ENCODE data around the gene FKBP1A.
A peak's percentile ranks its signal among the peaks of the same experiment; 100 is the strongest.

FKBP1A gene

DNA sequence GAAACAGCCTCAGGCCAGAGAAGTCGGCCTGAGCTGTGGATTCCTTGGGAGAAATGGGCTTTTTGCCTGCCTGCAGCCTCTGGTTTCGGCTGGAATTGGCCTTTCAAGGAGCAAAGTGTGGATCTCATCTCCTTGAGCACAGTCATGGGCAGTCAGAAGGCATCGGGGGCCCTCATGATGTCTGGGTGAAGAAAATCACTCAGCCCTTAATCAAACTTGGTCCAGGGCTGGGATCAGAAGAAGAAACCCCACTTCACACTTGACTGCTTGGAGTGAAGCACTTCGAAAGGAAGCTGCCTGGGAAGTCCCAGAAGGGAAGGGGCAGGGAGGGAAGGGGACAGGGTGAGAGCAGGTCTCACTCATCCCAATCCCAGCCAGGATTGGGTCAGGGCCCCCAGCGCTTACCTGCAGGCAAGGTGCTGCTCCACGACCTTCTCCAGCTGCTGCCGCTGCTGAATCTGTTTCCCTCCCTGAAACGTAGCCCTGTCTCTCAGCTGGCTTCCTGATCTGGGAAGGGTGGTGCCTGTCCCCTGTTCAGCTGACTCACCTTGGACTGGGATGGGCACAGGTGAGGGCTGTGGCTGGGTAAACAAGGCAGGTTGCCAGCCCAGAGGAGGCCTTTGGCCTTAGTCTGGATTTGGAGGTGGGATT is 64.0 kb downstream of the FKBP1A start, which contains the start of gene SDCBP2:
SDCBP2 (minus strand) TSS at position 460 of the 651 bp plus-strand sequence. CDS start 8,723 bp downstream, outside the sequence.
- no peaks in the 10 kb centered on the region for H3K9me3 ChIP-seq (ENCODE audit: insufficient read depth, low read depth, low read length)
- H3K27me3 ChIP-seq (ENCODE audit: insufficient read depth, low read length), result no peaks in the 10 kb centered on the region
- peaks cover 7% of the 10 kb centered on the region; the same call in 1 of the 2 replicates for H3K4me1 ChIP-seq (ENCODE audit: insufficient read depth, low read length)
- peaks cover 9% of the 10 kb centered on the region for H3K36me3 ChIP-seq (ENCODE audit: insufficient read depth, low read length)
- WGBS, result 91% methylated on average over 7 of the region's 8 CpGs
- H3K4me3 ChIP-seq (ENCODE audit: low read length), result no peak within 1 kb of the TSS
- H3K9ac ChIP-seq (ENCODE audit: low read depth, low read length), result no peak within 1 kb of the TSS
- H3K27ac ChIP-seq (ENCODE audit: low read depth, low read length), result no peak within 1 kb of the TSS

DNA sequence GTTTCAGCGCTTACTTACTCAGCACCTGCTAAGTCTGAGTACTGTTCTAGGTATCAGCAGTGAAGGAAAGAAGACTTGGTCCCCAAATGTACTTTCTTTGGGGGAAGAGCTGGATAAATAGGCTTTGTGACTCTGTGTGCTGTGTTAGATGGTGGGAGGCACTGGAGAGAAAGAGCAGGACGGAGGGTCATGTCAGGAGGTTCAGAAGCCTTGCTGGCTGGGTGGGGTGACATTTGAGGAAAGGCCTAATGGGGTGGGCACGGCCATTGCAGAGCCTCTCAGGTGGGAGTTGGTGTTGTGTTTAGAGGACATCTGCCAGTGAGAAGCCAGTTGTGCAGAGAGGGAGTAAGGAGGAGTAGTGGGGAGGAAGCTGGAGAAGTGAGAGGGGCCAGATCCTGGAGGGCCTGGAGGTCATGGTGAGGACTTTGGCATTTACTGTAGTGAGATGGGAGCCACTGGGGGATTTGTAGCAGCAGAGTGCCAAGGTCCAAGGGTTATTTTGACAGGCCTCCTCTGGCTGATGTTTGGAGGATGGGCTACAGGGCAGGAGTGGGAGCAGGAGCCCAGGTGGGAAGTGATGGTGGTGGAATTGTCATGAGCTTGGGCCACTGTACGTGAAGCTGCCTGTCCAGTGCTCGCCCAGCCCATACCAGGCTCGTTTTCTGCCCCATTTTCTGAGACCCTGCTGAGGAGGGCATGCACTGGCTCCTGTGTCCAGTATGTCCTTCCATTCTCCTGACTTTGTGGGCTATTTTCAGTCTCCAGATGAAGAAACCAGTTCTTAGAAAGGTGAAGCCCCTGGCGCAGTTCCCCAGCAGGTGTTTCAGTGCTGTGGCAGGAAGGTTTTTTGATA is 64.8 kb downstream of the FKBP1A start:
- no peak overlapping the region for H3K9ac ChIP-seq (ENCODE audit: low read depth, low read length)
- 93% methylated on average over 7 of the region's 7 CpGs for WGBS
- no peak overlapping the region for H3K4me3 ChIP-seq (ENCODE audit: low read length)
- H3K9me3 ChIP-seq (ENCODE audit: insufficient read depth, low read depth, low read length), result no peaks in the 10 kb centered on the region
- H3K4me1 ChIP-seq (ENCODE audit: insufficient read depth, low read length), result peaks cover 7% of the 10 kb centered on the region; the same call in 1 of the 2 replicates
- peaks cover 9% of the 10 kb centered on the region for H3K36me3 ChIP-seq (ENCODE audit: insufficient read depth, low read length)
- H3K27ac ChIP-seq (ENCODE audit: low read depth, low read length), result no peak overlapping the region
- H3K27me3 ChIP-seq (ENCODE audit: insufficient read depth, low read length), result no peaks in the 10 kb centered on the region

DNA sequence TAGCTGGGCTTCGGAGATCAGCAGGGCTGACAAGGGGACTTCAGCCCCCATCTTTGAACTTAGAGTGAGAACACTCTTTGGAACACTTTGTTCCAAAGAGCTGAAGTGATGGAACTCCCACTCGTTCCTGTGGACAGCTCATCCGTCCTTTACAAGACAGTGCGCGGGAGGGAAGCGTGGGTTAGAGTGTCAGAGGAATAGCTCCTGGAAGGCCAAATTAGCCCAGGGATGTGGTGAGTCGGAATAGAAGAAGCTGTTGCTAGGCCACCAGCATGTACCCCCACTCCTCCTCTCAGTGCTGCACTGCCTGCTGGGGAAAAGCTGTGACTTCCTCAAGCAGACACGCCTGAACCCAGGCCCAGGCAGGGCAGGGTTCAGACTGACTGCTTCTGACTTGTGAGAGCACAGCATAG is 65.6 kb downstream of the FKBP1A start:
- H3K9ac ChIP-seq (ENCODE audit: low read depth, low read length), result no peak overlapping the region
- H3K36me3 ChIP-seq (ENCODE audit: insufficient read depth, low read length), result peaks cover 3% of the 10 kb centered on the region; the same call in 1 of the 2 replicates
- no peaks in the 10 kb centered on the region for H3K27me3 ChIP-seq (ENCODE audit: insufficient read depth, low read length)
- H3K4me1 ChIP-seq (ENCODE audit: insufficient read depth, low read length), result peaks cover 7% of the 10 kb centered on the region; the same call in 1 of the 2 replicates
- H3K4me3 ChIP-seq (ENCODE audit: low read length), result no peak overlapping the region
- WGBS, result 91% methylated on average over 8 of the region's 8 CpGs
- H3K9me3 ChIP-seq (ENCODE audit: insufficient read depth, low read depth, low read length), result no peaks in the 10 kb centered on the region
- H3K27ac ChIP-seq (ENCODE audit: low read depth, low read length), result no peak overlapping the region

DNA sequence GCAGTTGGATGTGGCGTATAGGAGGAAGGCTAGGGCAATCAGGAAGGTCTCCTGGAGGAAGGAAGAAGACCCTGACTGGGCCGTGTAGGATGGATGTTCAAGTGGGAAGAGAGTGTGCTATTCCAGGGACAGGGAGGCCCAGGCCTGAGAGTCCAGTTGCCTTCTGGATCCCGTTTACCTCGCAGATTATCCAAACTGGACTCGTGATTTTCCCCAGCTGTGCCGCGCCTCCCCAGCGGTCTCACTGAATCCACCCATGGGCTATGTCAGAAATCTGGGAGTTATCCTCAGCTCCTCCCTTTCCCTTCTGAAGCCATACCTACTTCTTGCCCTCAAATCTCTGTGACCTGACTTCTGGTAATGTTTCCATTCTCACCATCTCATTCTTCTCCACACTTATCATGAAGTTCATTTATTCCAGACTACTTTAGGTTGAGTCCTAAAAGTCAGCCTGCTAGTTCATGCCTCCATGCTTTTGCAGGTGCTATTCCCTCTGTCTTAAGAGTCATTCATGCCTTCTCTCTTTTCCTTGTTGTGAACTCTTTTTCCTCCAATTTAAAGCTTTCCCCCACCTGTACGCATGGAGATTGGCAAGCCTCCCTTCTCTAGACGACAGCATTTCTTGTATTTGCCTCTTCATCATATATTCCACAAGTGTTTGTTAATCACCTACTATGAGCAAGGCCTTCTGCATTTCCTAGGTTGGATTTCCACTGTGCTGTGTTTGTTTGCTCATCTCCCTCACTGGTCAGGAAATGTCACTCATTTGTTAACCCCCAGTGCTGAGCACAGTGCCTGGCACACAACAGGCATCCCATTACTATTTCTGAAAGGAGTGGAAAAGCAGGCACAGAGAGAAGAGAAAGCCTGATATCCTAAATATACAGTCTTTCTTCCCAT is 66.6 kb downstream of the FKBP1A start:
- H3K9me3 ChIP-seq (ENCODE audit: insufficient read depth, low read depth, low read length), result no peaks in the 10 kb centered on the region
- H3K27ac ChIP-seq (ENCODE audit: low read depth, low read length), result peak overlapping the region; percentile 91
- WGBS, result 48% methylated on average over 10 of the region's 10 CpGs
- peak overlapping the region; percentile 95 for H3K4me3 ChIP-seq (ENCODE audit: low read length)
- H3K4me1 ChIP-seq (ENCODE audit: insufficient read depth, low read length), result peaks cover 7% of the 10 kb centered on the region; the same call in 1 of the 2 replicates
- H3K27me3 ChIP-seq (ENCODE audit: insufficient read depth, low read length), result no peaks in the 10 kb centered on the region
- peak overlapping the region; percentile 98 for H3K9ac ChIP-seq (ENCODE audit: low read depth, low read length)
- H3K36me3 ChIP-seq (ENCODE audit: insufficient read depth, low read length), result no peaks in the 10 kb centered on the region

DNA sequence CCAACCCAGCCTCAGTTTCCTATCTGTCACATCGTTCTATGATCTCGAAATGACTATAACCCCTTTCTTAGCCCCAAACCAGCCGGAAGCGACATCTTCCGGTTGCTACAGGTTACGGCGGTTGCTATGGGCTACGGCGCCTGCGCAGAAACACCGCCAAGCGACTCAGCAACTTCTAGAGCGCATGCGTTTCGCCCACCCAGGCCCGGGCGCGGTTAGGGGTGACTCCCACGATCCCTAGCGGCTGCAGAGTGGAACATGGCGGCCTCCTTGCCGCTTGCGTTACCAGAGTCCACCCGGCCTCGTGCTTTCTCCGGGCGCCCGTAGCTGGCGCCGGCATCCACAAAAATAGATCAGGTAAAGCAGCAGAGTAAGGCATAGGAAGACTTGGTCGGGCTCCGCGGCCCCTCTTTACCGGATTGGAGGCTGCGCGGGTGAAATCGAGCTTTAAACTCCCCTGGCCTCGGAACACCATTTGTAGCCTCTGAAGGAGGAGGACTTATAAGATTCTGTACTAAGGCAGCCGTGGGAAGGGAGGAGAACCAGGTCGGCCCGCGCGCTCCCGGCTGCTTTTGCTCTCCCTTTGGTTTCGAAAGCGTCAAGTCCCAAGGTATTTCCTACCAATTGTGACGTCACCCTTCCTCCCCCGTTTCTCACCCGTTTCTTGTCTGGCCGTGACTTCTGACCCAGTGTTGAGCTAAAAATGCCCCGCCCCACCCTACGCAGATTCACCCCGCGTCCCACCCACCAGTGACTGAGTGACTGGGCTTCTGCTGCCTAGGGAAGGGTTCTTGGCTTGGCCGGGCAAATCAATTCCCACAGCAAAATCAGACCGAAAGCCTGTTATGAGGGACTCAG is 67.5 kb downstream of the FKBP1A start:
- peaks cover 7% of the 10 kb centered on the region; the same call in 1 of the 2 replicates for H3K4me1 ChIP-seq (ENCODE audit: insufficient read depth, low read length)
- peak overlapping the region; percentile 95 for H3K4me3 ChIP-seq (ENCODE audit: low read length)
- WGBS, result under 1% methylated on average over 56 of the region's 56 CpGs
- H3K9me3 ChIP-seq (ENCODE audit: insufficient read depth, low read depth, low read length), result no peaks in the 10 kb centered on the region
- no peaks in the 10 kb centered on the region for H3K27me3 ChIP-seq (ENCODE audit: insufficient read depth, low read length)
- H3K36me3 ChIP-seq (ENCODE audit: insufficient read depth, low read length), result no peaks in the 10 kb centered on the region
- H3K27ac ChIP-seq (ENCODE audit: low read depth, low read length), result peak overlapping the region; percentile 91
- H3K9ac ChIP-seq (ENCODE audit: low read depth, low read length), result peak overlapping the region; percentile 98

DNA sequence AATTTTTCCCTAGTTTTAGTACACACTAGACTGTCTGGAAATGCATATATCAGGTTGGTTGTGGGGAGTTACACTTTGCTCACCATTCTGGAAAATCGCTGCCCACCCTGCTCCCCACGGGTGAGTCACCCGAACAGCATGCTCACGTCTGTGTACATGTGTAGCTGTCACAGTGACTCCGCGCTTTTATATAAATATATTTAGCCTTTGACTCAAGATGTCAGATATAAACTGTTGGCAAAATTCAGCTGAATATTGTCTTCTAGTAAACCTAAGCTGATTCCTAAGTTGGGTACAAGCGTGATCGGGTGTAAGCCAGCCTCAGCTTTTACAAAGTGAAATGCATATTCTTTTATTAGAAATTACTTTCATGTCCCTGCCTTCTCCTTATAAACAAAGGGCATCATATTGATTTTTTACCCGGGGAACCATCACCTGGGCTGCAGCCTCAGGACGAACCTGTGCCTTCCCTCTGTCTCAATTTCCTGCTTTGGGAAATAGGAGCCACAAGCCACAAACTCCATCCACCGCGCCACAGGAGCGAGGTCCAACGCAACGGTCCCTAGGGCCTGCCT is 68.2 kb downstream of the FKBP1A start:
- H3K4me3 ChIP-seq (ENCODE audit: low read length), result peak overlapping the region; percentile 95
- peaks cover 7% of the 10 kb centered on the region; the same call in 1 of the 2 replicates for H3K4me1 ChIP-seq (ENCODE audit: insufficient read depth, low read length)
- H3K9me3 ChIP-seq (ENCODE audit: insufficient read depth, low read depth, low read length), result no peaks in the 10 kb centered on the region
- WGBS, result 46% methylated on average over 15 of the region's 15 CpGs
- no peaks in the 10 kb centered on the region for H3K36me3 ChIP-seq (ENCODE audit: insufficient read depth, low read length)
- H3K27ac ChIP-seq (ENCODE audit: low read depth, low read length), result no peak overlapping the region
- H3K27me3 ChIP-seq (ENCODE audit: insufficient read depth, low read length), result no peaks in the 10 kb centered on the region
- peak overlapping the region; percentile 98; the same call in 1 of the 2 replicates for H3K9ac ChIP-seq (ENCODE audit: low read depth, low read length)

DNA sequence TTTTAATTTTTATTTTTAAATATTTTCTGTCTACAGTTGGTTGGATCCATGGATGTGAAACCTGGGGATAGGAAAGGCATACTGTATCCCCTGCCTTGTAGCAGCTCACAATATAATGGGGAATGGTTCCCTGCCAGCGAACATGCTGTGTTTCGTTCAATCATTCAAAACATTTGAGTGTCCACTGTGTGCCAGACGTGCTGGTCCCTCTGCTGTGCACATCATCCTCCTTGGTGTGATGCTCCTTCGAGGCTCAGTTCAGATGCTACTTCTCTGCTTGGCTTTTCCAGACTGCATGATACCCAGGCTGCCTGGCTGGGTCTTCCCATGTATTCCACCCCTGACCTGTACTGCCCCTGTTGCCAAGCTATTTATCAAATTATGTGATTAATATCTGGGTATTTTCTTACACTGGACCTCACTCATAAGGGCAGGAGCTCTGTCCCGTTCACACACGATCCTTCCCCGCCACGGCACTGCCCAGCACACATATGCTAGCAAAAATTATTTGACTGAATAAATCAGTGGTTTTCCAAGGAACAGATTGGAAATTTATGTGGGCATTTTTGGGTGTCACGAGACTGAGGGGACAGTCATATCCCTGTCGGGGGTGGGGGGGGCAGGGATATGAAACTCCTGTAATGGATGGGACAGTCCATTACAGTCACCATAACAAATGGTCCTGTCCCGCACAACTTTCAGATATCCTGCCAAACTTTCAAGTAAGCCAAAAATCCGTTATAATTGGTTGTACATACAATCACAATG is 68.8 kb downstream of the FKBP1A start:
- WGBS, result 91% methylated on average over 12 of the region's 12 CpGs
- Histone ChIP-seq H3K4me1 (ENCODE audit: insufficient read depth, low read length) (peaks cover 7% of the 10 kb centered on the region; the same call in 1 of the 2 replicates), H3K27me3 (ENCODE audit: insufficient read depth, low read length) (no peaks in the 10 kb centered on the region), H3K9ac (ENCODE audit: low read depth, low read length) (no peak overlapping the region), H3K9me3 (ENCODE audit: insufficient read depth, low read depth, low read length) (no peaks in the 10 kb centered on the region), H3K27ac (ENCODE audit: low read depth, low read length) (no peak overlapping the region), H3K4me3 (ENCODE audit: low read length) (no peak overlapping the region), H3K36me3 (ENCODE audit: insufficient read depth, low read length) (no peaks in the 10 kb centered on the region)

DNA sequence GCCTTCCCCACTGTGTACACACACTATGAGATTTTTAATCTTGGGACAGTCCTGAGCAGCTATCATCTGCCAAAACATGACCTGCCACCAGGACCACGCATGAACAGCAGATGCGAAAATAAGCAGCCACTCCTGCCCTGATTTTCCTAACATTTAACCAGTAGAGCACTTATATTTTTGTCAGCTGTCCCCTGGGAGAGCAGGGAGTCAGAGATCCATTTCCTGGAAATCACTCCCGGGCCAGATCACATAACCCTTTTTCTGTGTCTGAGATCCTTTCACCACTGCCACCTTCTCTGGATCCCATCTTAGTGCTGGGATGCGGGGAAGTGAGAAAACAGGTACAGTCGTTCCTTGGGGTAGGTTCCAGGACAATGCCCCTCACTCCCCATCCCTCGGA is 69.6 kb downstream of the FKBP1A start:
- Histone ChIP-seq H3K27ac (ENCODE audit: low read depth, low read length) (no peak overlapping the region), H3K4me3 (ENCODE audit: low read length) (no peak overlapping the region), H3K9me3 (ENCODE audit: insufficient read depth, low read depth, low read length) (no peaks in the 10 kb centered on the region), H3K9ac (ENCODE audit: low read depth, low read length) (no peak overlapping the region), H3K36me3 (ENCODE audit: insufficient read depth, low read length) (no peaks in the 10 kb centered on the region), H3K27me3 (ENCODE audit: insufficient read depth, low read length) (no peaks in the 10 kb centered on the region), H3K4me1 (ENCODE audit: insufficient read depth, low read length) (peaks cover 7% of the 10 kb centered on the region; the same call in 1 of the 2 replicates)
- WGBS, result 91% methylated on average over 6 of the region's 6 CpGs

DNA sequence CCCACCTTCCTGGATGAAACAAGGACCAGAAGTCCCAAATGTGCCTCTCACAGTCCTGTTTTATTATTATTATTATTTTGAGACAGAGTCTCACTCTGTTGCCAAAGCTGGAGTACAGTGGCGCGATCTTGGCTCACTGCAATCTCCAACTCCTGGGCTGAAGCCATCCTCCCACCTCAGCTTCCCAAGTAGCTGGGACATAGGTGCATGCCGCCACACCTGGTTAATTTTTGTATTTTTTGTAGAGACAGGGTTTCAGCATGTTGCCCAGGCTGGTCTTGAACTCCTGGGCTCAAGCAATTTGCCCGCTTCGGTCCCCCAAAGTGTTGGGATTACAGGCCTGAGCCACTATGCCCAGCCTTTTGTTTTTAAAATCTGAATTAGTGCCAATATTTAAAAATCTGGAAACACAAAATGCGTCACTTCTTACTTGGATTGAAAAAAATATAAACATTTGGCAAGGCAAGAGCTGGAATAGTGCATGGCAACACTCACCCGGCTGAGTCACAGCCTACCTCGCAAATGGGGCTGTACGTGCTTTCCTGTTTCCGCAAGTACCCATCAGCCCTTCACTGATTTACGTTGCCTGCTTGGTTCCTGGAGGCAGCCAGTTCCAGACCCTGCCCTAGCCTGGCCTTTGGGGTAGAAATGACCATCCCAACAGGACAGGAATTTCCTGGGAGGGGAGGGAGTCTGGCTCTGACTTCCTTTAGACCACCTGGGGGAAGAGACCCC is 70.2 kb downstream of the FKBP1A start:
- no peaks in the 10 kb centered on the region for H3K27me3 ChIP-seq (ENCODE audit: insufficient read depth, low read length)
- 89% methylated on average over 11 of the region's 11 CpGs for WGBS
- no peaks in the 10 kb centered on the region for H3K36me3 ChIP-seq (ENCODE audit: insufficient read depth, low read length)
- H3K4me3 ChIP-seq (ENCODE audit: low read length), result no peak overlapping the region
- H3K4me1 ChIP-seq (ENCODE audit: insufficient read depth, low read length), result peaks cover 7% of the 10 kb centered on the region; the same call in 1 of the 2 replicates
- no peak overlapping the region for H3K27ac ChIP-seq (ENCODE audit: low read depth, low read length)
- H3K9ac ChIP-seq (ENCODE audit: low read depth, low read length), result no peak overlapping the region
- no peaks in the 10 kb centered on the region for H3K9me3 ChIP-seq (ENCODE audit: insufficient read depth, low read depth, low read length)

All from HUES64 (cell line).